Ovary (tissue), 9 donors: ENCODE results near the gene CXXC4. TPM values are rescaled to one million over a fixed set of nuclear protein-coding genes. Genes with fewer than 3 reads are reported as not detected.

Source experiments
- DNase-seq, 5 donors: peaks; one replicate each; pipeline ENCODE4 v3.0.0-alpha.2; 2019 to 2020
- H3K27ac ChIP-seq, 2 donors: fragments of 200-600 bp; one replicate each; pipeline versions ENCODE4 v1.5.1 to v1.8.0; 2019 to 2022
- H3K27me3 ChIP-seq: fragments of 200-600 bp; one replicate; pipeline ENCODE4 v1.8.0; 2022
- H3K36me3 ChIP-seq: fragments of 200-600 bp; sonication (generic); one replicate; pipeline ENCODE4 v1.5.1; 2019
- H3K4me1 ChIP-seq: one replicate; pipeline ENCODE4 v1.8.1; 2013; ENCODE audit warnings: mild to moderate bottlenecking, moderate library complexity; ENCODE audit not compliant: insufficient read depth
- H3K4me3 ChIP-seq: fragments of 200-600 bp; sonication (generic); one replicate; pipeline ENCODE4 v1.5.1; 2017
- H3K9me3 ChIP-seq, 2 donors: fragments of 200-600 bp in 1 of 2; sonication (generic) in 1 of 2; one replicate each; pipeline versions ENCODE4 v1.5.1 to v1.8.1; 2013 to 2019; ENCODE audit warnings: mild to moderate bottlenecking in 1 of 2, moderate library complexity in 1 of 2
- EP300 ChIP-seq: sonication (generic); formaldehyde crosslinking; IDR thresholded peaks from one replicate; pipeline ENCODE4 v1.6.1; 2017; ENCODE audit warnings: antibody characterized with exemption
- POLR2A ChIP-seq: fragments of 450-650 bp; IDR thresholded peaks from one replicate; pipeline ENCODE4 v1.6.1; 2017; ENCODE audit warnings: antibody characterized with exemption, mild to moderate bottlenecking, moderate library complexity
- WGBS, 3 donors: extraction: QIAGEN DNeasy Blood & Tissue Kit in 1 of 3; methylation state at CpG; one replicate each; pipeline versions ENCODE4 v1.1.5 to v1.1.7; 2013 to 2017; 5-methylcytosine and 5-hydroxymethylcytosine counted together
- intact Hi-C, 4 donors: fragments of 100-400 bp; cut with DNase I; formaldehyde crosslinking; loops; one replicate each; pipeline versions ENCODE4 v1.11.0 to v1.15.1; 2022 to 2023
- polyA plus RNA-seq, 2 donors: library from polyadenylated mRNA; stranded (reverse); fragments of 200-250 nt in 1 of 2; fragments of 350-450 nt in 1 of 2; fragmentation: Illumina TruSeq in 1 of 2; extraction: RNeasy Lipid Tissue Mini Kit (QIAGEN cat#74804) in 1 of 2; gene quantifications; one replicate each; pipeline ENCODE4 v1.2.3, GENCODE V29; 2013 to 2014
- total RNA-seq, 7 donors: library from RNA; depleted of rRNA in 2 of 7; stranded (reverse); fragments of >200 nt in 2 of 7; fragmentation: NEBNext Ultra II Directional in 3 of 7; extraction: Animal tissue kit (Norgen Biotek cat#: 25700) in 3 of 7; gene quantifications; one replicate each; pipeline versions ENCODE4 v1.1.0 to v1.2.4, GENCODE V29; 2016 to 2023
- TF ChIP-seq, protein P1 (sequence below), 3 donors: fragments of 450-650 bp in 2 of 3; fragments of 200-600 bp in 1 of 3; IDR thresholded peaks; one replicate each; pipeline versions ENCODE4 v1.5.1 to v1.8.0; 2016 to 2022; ENCODE audit warnings: antibody characterized with exemption in 3 of 3, mild to moderate bottlenecking in 1 of 3
- donor health status: DM: no; HTN: no; CAD: no; lungs with moderate emphysema.
- donor health status: DM: no; HTN: no; CAD: no.
- donor health status: Bipolar disorder and iron deficiency.
- donor health status: DM: yes; HTN: yes; CAD: no.
- donor health status: DM: no; HTN: no; CAD: no.
- donor health status: DM: yes; HTN: yes; CAD: no.

The CXXC4 gene
- total and polyA plus RNA-seq, 9 donors, result 1.3 to 10.6 (median 2.3) TPM

DNA sequence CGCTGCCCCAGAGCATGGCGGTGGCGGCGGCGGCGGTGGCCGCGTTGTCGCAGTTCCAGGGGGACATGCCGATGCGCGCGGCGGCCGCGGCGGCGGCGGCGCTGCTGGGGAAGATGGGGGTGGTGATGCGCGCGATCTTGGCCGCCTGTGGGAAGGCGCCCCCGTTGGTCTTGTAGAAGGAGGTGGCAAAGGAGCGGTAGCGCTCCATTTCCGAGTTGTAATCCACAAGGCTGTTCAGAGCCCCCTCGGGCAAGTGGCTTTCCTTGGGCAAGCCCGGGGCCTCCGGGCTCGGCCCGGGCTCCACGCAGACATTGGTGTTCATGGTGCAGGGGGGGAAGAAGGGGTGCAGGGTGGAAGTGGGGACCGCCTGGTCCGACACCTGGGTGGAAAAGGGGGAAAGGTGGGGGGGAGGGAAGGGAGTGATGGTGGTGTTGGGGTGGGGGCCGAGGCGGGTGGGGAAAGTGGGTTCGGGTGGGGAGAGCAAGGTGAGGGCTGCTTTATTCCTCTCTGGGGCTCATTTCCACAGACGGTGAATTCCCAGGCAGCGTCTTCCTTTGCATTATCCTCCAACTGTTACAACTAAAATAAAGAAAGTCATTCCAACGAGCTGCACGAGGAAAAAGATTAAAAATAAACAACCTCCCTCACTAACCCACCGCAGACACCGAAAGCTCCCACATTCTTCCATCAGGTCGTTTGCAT lies 3.1 kb downstream of the CXXC4 start:
- DNase-seq, result peak; percentile 28 to 67 (median 54)
- TF ChIP-seq POLR2A, result no peak
- no peaks in the 10 kb centered on the region for H3K27me3 ChIP-seq
- 1% methylated on average over 17 to 47 of the region's 47 CpGs for WGBS, 3 donors
- peak overlapping the region; percentile 58 to 60 for H3K27ac ChIP-seq
- intact Hi-C loops, result no loop called here
- H3K36me3 ChIP-seq, result no peaks in the 10 kb centered on the region
- no peaks in the 10 kb centered on the region for H3K9me3 ChIP-seq
- no peaks in the 10 kb centered on the region for H3K4me1 ChIP-seq
- H3K4me3 ChIP-seq, result peak overlapping the region; percentile 69

DNA sequence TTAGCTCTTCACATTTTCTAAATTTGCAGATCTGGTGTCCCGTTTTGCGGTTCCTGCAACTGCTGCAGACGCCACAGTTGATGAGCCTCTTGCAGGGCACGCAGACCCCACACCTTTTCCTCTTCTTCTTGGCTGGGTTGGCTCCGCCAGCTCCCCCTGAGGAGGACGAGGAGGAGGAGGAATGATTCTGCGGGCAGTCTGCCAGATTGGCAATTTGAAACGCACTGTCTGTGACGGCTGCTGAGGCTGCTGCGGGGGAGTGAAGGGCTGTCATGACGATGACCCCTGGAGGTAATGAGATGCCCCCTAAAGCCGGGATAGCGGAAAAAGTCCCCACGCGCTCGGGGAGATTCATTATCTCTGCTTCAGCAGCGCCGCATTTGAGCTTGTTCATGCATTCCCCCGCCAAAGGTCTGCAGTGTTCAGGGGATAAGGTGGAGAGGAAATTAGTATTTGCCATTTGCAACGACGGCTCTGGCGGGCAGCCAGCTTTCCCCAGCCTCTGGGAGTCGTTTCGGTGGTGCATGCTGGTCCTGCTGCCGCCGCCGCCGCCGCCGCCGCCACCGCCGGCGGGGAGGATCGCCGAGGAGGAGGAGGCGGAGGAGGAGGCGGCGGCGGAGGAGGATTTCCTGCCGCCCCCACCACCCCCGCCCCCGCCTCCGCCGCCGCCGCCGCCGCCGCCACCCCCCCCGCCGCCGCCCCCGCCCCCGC lies 3.8 kb downstream of the CXXC4 start:
- no peak for TF ChIP-seq EP300
- TF ChIP-seq, protein P1, sequence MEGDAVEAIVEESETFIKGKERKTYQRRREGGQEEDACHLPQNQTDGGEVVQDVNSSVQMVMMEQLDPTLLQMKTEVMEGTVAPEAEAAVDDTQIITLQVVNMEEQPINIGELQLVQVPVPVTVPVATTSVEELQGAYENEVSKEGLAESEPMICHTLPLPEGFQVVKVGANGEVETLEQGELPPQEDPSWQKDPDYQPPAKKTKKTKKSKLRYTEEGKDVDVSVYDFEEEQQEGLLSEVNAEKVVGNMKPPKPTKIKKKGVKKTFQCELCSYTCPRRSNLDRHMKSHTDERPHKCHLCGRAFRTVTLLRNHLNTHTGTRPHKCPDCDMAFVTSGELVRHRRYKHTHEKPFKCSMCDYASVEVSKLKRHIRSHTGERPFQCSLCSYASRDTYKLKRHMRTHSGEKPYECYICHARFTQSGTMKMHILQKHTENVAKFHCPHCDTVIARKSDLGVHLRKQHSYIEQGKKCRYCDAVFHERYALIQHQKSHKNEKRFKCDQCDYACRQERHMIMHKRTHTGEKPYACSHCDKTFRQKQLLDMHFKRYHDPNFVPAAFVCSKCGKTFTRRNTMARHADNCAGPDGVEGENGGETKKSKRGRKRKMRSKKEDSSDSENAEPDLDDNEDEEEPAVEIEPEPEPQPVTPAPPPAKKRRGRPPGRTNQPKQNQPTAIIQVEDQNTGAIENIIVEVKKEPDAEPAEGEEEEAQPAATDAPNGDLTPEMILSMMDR (IDR thresholded peaks at IDR 0.05), result no peak
- no peak for TF ChIP-seq POLR2A
- 1% methylated on average over 26 to 52 of the region's 55 CpGs for WGBS, 3 donors
- H3K4me1 ChIP-seq, result no peaks in the 10 kb centered on the region
- DNase-seq, result peak; percentile 77 to 87 (median 78)
- no peaks in the 10 kb centered on the region for H3K27me3 ChIP-seq
- H3K4me3 ChIP-seq, result peak overlapping the region; percentile 69
- no peaks in the 10 kb centered on the region for H3K9me3 ChIP-seq
- intact Hi-C loops, result no loop called here
- no peak overlapping the region for H3K27ac ChIP-seq
- no peaks in the 10 kb centered on the region for H3K36me3 ChIP-seq

DNA sequence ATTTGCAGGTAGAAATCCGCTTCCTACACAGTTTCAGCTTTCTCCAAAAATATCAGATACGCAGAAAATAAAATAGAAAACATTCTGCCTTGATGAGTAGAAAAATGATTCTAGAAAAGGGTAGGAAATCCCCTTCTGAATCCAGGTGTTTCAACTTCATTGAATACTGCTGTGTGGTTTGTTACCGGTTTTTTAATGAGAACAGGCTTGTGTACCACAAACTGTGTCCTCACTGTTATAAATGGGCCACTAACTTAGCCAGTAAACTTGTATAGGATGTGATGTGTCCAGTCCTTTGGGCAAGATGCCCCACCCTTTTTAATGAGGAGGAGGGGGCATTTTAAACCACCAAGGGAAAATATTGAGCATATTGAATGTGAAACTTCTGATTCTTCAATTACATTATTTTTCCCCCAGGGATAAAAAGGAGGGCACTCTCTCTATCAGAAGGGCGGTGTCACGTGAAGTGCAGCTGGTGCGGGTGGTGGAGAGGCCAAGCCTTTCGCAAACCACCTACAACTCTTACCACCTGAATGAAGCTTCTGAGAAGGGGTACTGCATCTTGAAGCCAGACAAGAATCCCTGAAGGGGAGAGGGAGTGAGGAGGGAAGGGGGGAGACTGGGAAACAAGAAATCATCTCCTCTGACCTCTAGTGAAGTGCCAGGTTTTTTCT lies 4.5 kb downstream of the CXXC4 start:
- 56 to 73% (median 64%) methylated on average over 7 of the region's 7 CpGs for WGBS, 3 donors
- Histone ChIP-seq H3K27me3 (no peaks in the 10 kb centered on the region), H3K4me1 (no peaks in the 10 kb centered on the region), H3K27ac (no peak overlapping the region), H3K36me3 (no peaks in the 10 kb centered on the region), H3K4me3 (peak overlapping the region; percentile 69), H3K9me3 (no peaks in the 10 kb centered on the region)
- TF ChIP-seq, protein P1 (IDR thresholded peaks at IDR 0.05), result no peak
- TF ChIP-seq POLR2A, result no peak
- no peak for TF ChIP-seq EP300
- intact Hi-C loops, result no loop called here
- peak in 2 of 5 donors; percentile 7 to 14 for DNase-seq

DNA sequence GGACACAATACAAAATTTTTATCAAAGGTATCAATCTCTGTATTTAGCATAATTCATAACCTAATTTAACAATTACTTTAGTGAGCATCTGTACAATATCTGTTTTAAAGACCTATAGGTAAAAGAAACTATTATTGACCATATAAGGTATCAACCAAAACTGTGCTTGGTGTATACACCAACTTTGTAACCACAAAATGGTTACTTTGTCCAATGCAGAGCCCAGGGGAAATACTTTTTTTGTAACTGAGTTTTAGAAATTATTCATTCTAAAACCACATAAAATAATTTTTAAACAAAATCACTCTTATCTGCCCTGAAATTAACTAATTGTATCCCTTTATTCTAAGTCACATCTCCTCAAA lies 5.0 kb downstream of the CXXC4 start:
- H3K4me3 ChIP-seq, result no peak overlapping the region
- no peaks in the 10 kb centered on the region for H3K36me3 ChIP-seq
- no peaks in the 10 kb centered on the region for H3K27me3 ChIP-seq
- no peak for DNase-seq
- H3K4me1 ChIP-seq, result no peaks in the 10 kb centered on the region
- H3K9me3 ChIP-seq, result no peaks in the 10 kb centered on the region
- H3K27ac ChIP-seq, result no peak overlapping the region
- TF ChIP-seq, protein P1 (IDR thresholded peaks at IDR 0.05), result no peak
- TF ChIP-seq POLR2A (no peak), EP300 (no peak)
- intact Hi-C loops, result no loop called here
